ENCODE data around the gene GPBP1.
"Not testable (repeated sequence)": the region's sequence is repeated elsewhere in the genome, so short reads cannot be mapped to it uniquely, and the experiment has no call there.

The GPBP1 gene

DNA sequence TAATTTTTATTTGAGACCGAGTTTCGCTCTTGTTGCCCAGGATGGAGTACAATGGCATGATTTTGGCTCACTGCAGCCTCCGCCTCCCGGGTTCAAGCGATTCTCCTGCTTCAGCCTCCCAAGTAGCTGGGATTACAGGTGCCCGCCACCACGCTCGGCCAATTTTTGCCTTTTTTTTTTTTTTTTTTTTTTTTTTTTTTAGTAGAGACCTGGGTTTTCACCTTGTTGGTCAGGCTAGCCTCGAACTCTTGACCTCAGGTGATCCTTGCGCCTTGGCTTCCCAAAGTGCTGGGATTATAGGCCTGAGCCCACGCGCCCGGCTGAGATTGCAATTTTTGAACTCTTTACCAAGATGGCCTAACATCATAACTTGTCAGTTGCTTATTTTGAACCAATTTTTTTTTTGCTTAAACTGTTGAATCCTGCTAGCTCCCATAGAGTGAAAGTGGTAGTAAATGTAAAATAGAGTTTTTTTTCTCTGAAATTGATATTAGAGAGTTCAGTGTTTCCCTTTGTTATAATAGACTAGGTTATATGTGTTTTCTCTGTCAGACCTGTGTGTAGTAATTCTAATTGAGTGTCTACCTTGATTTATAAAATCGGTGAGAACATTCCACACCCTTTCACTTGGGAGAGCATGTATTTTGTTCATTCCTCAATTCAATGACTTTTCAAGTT is 3.8 kb downstream of the GPBP1 start:
- no peak for DNase-seq (ENCODE audit: low read depth)

DNA sequence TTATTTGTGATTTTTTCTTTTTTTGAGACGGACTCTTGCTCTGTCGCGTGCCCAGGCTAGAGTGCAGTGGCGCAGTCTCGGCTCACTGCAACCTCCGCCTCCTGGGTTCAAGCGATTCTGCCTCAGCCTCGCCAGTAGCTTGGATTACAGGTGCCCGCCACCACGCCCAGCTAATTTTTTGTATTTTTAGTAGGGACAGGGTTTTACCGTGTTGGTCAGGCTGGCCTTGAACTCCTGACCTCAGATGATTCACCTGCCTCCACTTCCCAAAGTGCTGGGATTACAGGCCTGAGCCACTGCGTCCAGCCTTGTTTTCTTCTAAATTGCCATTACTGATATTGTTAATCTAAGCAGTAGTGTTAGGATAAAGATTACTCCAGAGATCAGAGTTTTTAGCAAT is 4.4 kb downstream of the GPBP1 start:
- DNase-seq (ENCODE audit: low read depth): not testable (repeated sequence)

DNA sequence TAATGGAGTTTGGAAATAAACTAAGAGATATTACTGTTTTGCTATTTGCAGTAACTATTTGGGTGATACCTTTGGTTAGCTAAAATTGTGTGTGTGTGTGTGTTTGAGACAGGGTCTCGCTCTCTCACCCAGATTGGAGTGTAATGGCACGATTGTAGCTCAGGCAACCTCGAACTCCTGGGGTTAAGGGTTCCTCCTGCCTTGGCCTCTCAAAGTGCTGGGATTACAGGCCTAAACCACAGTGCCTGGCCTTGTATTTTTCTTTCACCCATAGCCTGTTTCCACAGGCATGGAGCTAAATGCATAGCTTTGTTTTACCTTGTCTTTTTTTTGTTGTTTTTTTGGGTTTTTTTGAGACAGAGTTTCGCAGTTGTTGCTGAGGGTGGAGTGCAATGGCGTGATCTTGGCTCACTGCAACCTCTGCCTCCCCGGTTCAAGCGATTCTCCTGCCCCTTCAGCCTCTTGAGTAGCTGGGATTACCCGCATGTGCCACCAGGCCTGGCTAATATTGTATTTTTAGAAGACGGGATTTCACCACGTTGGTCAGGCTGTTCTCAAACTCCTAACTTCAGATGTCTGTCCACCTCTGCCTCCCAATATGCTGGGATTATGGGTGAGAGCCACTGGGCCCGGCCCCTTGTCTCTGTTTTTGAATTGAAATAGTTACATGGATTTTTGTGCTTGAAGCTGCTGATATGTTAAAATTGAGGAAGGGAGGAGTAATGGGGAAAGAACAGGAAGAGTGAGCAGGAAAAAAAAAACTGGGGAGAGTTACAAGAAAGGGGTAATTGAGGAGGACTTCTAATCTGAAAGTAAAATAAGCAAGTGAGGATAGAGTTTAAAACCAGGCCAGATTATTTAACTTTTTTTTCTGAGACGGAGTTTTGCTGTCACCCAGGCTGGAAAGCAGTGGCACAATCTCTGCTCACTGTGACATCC is 5.7 kb downstream of the GPBP1 start:
- no peak for DNase-seq (ENCODE audit: low read depth)

DNA sequence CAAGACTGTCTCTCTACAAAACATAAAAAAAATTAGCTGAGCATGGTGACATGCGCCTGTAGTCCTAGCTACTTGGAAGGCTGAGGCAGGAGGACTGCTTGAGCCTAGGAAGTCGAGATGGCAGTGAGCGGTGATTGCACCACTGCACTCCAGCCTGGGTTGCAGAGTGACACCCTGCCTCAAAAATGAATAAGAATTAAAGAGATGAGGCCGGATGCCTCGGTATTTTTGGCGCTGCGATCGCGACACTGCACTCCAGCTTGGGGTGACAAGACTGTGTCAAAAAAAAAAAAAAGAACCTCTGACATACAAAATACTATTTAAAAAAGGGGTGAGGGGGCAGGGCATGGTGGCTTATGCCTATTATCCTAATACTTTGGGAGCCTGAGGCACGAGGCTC is 7.3 kb downstream of the GPBP1 start:
- DNase-seq (ENCODE audit: low read depth): no peak

DNA sequence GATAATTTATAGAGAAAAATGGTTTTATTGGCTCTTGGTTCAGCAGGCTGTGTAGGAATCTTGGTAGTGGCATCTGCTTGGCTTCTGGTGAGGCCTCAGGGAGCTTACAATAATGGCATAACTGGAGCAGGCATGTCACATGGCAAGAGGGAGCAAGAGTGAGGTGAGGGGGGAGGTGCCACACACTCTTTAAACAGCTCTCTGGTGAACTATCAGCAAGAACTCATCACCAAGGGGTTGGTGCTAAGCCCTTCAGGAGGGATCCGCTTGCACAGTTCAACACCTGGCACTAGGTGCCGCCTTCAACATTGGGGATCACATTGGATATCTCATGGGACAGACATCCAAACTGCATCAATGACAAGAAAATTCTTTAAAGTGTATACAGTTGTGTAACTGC is 10.5 kb downstream of the GPBP1 start:
- no peak for DNase-seq (ENCODE audit: low read depth)

DNA sequence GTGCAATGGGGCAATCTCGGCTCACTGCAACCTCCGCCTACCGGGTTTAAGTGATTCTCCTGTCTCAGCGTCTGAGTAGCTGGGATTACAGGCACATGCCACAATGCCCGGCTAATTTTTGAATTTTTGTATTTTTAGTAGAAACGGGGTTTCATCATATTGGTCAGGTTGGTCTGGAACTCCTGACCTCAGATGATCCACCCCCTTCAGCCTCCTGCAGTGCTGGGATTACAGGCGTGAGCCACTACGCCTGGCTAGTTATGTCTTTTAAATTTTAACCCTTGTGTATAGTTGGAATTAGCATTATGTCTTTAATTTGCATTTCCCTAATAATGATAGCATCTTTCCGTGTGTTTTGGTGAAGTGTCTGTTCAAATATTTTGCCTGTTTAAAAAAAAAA is 11.5 kb downstream of the GPBP1 start:
- no peak for DNase-seq (ENCODE audit: low read depth)

DNA sequence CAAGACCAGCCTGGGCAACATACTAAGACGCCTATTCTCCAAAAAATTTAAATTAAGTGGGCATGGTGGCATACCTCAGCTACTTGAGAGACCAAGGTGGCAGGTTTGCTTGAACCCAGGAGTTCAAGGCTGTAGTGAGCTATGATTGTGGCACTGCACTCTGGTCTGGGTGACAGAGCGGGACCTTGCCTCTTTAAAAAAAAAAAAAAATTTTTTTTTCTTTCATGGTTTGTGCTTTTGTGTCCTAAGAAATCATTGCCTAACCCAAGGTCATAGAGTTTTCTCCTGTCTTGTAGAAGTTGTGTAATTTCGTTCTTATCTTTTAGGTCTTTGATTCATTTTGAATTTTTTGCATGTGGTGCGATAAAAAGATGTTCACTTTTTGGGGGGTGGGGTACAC is 12.3 kb downstream of the GPBP1 start:
- no peak for DNase-seq (ENCODE audit: low read depth)

DNA sequence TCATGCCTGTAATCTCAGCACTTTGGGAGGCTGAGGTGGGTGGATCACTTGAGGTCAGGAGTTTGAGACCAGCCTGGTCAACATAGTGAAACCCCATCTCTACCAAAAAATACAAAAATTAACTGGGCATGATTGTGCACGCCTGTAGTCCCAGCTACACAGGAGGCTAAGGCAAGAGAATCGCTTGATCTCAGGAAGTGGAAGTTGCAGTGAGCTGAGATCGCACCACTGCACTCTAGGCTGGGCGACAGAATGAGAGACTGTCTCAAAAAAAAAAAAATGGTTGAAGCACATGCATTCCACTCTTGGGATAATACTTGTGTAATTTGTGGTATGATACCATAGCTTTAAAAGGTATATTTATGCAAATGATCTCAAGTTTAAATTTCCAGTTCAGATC is 14.1 kb downstream of the GPBP1 start:
- DNase-seq (ENCODE audit: low read depth): not testable (repeated sequence)

DNA sequence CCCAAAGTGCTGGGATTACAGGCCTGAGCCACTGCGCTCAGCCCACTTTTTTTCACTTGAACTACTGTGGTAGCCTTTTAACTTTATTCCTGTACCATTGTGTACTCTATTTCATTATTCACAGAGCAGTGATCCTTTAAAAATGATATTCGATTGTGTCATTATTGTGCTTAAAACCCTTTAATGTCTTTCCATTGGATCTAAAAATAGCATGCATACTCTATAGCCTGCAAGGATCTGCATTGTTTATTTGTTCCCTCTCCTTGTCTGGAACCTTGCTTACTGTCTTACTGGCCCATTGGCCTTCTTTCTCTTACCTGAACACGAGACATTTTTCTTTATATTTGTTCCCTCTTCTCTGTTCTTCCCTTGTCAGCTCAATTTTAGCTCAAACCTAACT is 15.7 kb downstream of the GPBP1 start:
- DNase-seq (ENCODE audit: low read depth): no peak

DNA sequence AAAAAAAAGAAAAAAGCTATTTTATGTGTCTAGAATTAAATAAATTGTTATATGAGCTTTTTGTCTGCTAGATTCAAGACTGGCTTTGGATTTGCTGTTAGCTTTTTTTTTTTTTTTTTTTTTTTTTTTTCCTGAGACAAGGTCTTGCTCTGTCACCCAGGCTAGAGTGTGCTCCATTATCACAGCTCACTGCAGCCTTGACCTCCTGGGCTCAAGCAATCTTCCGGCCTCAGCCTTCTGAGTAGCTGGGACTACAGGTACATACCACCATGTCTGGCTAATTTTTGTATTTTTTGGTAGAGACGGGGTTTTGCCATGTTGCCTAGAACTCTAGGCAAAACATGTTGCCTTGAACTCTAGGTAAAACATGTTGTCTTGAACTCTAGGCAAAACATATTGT is 16.7 kb downstream of the GPBP1 start:
- DNase-seq (ENCODE audit: low read depth): no peak

DNA sequence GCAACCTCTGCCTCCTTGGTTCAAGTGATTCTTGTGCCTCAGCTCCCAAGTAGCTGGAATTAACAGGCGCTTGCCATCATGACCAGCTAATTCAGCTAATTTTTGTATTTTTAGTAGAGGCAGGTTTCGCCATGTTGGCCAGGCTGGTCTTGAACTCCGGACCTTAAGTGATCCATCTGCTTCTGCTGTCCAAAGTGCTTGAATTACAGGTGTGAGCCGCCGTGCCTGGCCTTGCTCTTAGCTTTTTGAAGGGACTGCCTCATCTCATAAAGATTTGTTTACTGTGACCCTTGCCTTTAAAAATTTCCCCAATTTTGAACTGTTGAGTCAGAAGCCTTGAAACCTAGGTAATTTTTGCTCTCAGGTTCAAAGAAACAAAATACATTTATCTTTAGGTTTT is 17.3 kb downstream of the GPBP1 start:
- no peak for DNase-seq (ENCODE audit: low read depth)

DNA sequence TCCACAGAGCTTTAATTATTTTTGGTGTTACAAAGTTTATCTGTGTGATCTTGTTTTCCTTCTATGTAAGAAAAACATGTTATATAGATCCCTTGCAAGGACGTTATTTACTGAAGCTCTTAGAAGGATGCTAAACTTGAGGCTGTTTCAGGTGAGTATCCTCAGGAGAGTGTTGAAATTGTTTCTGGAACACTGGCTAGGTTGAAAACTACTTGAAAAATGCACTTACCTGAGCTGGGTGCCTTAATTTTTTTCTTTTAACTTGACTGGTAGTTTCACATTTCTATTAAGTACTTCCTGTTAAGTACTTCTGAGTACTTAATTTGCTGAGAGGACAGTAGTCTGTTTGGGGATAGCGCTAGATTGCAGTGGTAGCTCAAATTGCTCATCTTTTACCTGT is 18.1 kb downstream of the GPBP1 start:
- DNase-seq (ENCODE audit: low read depth): no peak

DNA sequence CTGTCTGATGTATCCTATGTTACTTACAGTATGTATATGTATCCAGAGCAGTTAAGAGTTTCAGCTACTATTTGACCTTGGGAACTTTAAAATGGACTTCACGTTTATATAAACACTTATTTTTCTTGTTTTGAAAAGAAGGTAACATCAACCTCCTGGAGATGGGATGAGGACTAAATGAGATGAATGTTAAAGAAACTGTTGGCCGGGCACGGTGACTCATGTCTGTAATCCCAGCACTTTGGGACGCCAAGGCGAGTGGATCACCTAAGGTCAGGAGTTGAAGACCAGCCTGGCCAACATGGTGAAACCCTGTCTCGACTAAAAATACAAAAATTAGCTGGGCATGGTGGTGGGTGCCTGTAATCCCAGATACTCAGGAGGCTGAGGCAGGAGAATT is 19.0 kb downstream of the GPBP1 start:
- DNase-seq (ENCODE audit: low read depth): not testable (repeated sequence)

DNA sequence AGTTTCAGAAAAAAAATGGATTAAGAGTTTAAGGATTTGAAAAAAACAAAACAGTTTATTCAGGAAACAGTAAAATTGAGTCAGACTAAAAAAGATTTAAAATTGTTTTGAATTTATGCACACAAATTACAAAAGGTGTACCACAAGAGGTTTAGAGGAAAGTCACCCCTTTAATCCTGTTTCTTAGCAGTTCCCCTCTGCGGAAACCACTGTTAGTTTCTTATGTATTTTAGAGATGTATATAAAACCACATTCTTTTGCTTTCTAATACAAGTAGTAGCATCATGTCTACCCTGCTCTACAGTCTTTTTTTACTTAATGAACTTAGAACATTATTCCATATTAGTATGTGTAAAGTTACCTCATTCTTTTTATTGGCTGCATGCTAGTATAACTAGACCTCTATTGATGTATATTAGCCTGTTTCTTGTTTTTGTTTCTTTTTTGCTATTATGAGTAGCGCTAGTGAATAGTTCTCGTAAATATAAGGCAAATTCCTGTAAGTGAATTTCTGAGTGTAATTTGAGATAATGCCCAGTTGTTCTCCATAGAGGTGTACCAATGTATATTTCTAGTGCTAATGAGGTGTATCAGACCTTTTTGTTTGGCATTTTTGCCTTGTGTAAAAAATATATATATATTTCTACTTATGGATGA is 20.0 kb downstream of the GPBP1 start:
- no peak for DNase-seq (ENCODE audit: low read depth)

DNA sequence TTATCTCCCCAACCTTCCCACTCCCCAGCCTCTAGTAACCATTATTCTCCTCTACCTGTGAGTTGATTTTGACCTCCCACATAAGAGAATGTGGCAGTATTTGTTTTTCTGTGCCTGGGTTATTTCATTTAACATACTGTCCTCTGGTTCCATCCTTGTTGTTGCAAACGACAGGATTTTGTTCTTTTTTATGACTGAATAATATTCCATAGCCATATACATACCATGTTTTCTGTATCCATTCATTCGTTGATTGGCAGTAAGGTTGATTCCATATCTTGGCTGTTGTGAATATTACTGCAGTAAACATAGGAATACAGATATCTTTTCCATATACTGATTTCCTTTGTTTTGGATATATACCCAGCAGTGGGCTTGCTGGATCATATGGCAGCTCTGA is 20.8 kb downstream of the GPBP1 start:
- no peak for DNase-seq (ENCODE audit: low read depth)

DNA sequence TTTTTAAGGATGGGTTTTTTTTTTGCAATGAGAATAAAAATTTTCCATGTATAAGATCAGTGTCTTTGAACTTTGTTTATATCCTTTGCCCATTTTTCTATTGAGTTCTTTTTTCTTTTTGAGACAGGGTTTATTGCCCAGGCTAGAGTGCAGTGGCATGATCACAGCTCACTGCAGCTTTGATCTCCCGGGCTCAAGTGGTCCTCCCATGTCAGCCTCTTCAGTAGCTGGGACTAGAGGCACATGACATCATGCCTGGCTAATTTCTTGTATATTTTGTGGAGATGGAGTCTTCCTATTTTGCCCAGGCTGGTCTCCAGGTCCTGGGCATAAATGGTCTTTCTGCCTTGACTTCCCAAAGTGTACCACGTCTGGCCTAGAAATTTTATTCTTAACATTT is 21.2 kb downstream of the GPBP1 start:
- DNase-seq (ENCODE audit: low read depth): no peak

DNA sequence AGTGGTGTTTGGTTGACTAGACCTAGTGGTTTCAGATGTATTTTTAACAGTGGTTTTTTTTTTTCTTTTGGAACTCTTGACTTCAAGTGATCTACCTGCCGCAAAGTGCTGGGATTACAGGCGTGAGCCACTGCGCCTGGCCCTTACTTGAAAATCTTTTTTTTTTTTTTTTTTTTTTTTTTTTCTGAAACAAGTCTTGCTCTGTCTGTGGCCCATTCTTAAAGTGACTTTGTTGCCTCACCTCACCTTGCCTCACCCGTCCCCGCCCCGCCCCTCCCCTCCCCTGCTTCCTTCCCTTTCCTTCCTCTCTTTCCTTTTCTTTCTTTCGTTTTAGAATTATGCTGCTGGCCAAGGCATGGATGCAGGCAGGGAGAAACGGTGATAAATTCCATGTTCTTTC is 26.0 kb downstream of the GPBP1 start:
- DNase-seq (ENCODE audit: low read depth): no peak

DNA sequence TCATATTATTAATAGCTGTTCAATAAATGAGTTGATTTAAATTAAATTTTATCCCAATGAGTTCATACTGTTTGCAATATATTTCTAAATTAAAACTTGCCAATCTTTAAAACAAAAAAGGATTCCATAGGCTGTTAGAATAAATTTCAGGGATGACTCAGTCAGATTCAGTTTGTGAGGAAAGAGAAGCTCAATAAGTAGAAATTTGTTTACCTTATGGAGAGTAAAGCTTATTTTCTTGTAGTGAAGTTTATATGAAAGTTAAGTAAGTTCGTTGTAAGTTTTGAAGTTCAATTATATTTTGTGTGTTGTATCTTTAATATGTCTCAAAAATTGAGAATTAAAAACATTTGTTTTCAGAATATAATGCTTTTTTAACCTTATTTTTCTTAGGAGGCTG is 29.0 kb downstream of the GPBP1 start:
- no peak for DNase-seq (ENCODE audit: low read depth)

DNA sequence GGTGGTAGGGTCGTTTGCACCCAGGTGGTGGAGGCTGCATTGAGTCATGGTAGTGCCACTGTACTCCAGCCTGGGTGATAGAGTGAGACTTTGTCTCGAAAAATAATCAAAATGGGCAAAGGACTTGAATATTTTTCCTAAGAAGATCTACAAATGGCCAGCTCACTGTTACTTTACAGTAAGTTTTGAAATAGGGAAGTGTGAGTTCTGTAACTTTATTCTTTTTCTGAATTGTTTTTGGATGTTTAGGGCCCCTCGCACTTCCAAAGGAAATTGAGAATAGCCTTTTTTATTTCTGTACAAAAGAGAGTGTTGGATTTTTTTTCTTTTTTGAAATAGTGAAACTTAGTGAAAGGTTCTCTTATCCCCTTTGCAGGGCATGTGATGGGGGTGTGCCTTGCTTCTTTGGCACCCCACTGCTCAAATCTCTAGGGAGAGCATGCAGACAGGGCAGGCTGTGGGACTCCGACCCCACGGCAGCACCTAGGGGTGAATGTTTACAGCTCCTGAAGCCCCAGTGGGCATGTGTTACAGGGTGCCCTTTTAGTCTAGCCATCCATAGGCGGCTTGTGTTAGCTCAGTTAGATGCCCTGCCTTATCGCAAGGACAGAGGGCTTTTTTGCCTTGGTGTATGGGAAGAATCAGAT is 33.3 kb downstream of the GPBP1 start:
- no peak for DNase-seq (ENCODE audit: low read depth)

DNA sequence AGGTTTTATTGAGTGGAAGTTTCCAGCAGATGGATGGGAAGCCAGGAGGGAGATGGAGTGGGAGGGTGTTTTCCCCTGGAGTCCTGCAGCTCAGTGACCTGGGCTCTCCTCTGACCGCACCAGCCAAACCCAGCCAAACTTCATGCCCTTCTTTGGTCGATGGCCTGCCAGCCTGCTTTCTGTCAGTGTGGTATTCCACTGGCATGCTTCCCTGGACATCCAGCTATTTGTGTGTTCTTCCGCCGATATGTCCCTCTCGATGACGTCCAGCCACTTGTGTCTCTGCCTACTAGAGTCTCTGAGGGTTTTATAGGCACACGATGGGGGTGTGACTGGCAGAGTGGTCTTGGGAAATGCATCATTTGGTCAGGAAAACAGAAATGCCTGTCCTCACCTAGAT is 33.8 kb downstream of the GPBP1 start:
- no peak for DNase-seq (ENCODE audit: low read depth)

DNA sequence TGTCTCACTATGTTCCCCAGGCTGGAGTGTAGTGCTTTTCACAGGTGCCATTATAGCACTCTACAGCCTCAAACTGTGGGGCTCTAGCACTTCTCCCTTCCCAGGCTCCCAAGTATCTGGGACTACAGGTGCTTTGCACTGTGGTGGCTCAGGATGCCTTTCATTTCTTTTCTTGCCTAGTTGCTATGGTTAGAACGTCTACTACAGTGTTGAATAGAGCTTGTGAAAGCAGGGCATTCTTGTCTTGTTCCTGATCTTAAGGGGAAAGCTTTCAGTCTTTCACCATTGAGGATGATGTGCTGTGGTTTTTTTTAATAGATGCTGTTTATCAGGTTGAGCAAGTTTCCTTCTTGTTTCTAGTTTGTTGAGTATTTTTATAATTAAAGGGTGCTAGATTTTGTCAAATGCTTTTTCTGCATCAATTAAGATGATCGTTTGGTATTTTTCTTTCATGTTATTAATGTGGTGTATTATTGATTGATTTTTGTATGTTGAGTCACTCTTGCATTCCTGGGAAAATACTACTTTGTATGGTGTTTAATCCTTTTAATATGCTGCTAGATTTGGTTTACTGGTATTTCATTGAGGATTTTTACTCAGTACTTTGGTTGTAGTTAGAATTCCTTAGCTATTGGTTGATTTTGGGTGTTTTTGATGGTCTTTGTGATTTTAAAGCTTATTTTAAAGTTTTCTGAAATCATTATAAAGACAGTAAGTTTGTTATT is 35.6 kb downstream of the GPBP1 start:
- DNase-seq (ENCODE audit: low read depth): no peak

DNA sequence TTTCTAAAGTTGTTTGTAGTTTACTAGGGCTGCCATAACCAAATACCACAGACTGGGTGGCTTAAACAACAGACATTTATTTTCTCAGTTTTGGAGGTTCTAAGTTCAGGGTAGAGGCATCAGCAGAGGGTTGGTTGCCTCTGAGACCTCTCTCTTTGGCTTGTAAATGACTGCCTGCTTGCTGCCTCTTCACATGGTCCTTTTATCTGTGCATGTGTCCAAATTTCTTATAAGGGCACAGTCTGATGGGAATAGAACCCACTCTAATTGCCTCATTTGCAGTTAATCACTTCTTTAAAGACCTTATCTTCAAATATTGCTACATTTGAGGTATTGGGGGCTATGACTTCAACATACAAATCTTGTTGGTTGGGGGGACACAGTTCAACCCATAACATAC is 36.8 kb downstream of the GPBP1 start:
- DNase-seq (ENCODE audit: low read depth): no peak

Data from stimulated activated CD8-positive, alpha-beta memory T cell treated with anti-CD3 and anti-CD28 coated beads, Interleukin-12 subunit alpha, Interleukin-12 subunit beta, amount 100 ng/mL, for 4 hours (primary cell).